SK-N-SH (cell line): Measurements from ENCODE around the gene KIF16B. TPM values are rescaled to one million over a fixed set of nuclear protein-coding genes. Genes with fewer than 3 reads are reported as not detected.

Experiments used
- CTCF ChIA-PET: fragments of 300-600, 350-600 bp; formaldehyde crosslinking; extraction: SDS; loops from one replicate; lab custom pipeline; 2021; lab: Yijun Ruan, JAX
- POLR2A ChIA-PET: fragments of 350-600 bp; sonication (Branson Sonifier 250); formaldehyde crosslinking; extraction: SDS; loops from one replicate; lab custom pipeline; 2020; ENCODE audit warnings: antibody characterized with exemption, inconsistent platforms; lab: Yijun Ruan, JAX
- DNase-seq: peaks from one replicate; pipeline ENCODE4 v3.0.0; 2012
- H2AFZ ChIP-seq: fragments of 200-600 bp; sonication (generic); 2 replicates; pipeline ENCODE4 v1.8.1; 2016; ENCODE audit warnings: antibody characterized with exemption, mild to moderate bottlenecking, low read depth
- H3F3A ChIP-seq: fragments of 200-600 bp; sonication (generic); replicated peaks from 2 replicates; pipeline ENCODE3; 2016; ENCODE audit warnings: antibody characterized with exemption, mild to moderate bottlenecking; ENCODE audit not compliant: insufficient read depth
- H3K27ac ChIP-seq, 2 experiments: fragments of 200-500 bp in 1 of 2; fragments of 200-600 bp in 1 of 2; sonication (Bioruptor generic) in 1 of 2; sonication (generic), shearing (Covaris generic) in 1 of 2; 2 replicates each; pipeline versions ENCODE4 v1.5.1 to v1.6.1; 2014 to 2016; ENCODE audit warnings: low read depth in 2 of 2, inconsistent platforms in 1 of 2, low read length in 1 of 2, mild to moderate bottlenecking in 1 of 2, mixed read lengths in 1 of 2
- H3K27me3 ChIP-seq: fragments of 200-600 bp; sonication (generic), shearing (Covaris generic); 2 replicates; pipeline ENCODE4 v1.6.1; 2016; ENCODE audit warnings: mixed run types; ENCODE audit not compliant: insufficient read depth
- H3K36me3 ChIP-seq, 2 experiments: fragments of 200-500 bp in 1 of 2; fragments of 200-600 bp in 1 of 2; sonication (Bioruptor generic) in 1 of 2; sonication (generic) in 1 of 2; replicated peaks in 1 of 2; 2 replicates each; pipeline versions ENCODE3 to v1.5.1; 2014 to 2016; ENCODE audit warnings: low read length in 1 of 2, mild to moderate bottlenecking in 1 of 2; ENCODE audit not compliant: insufficient read depth in 2 of 2, control insufficient read depth in 1 of 2
- H3K4me1 ChIP-seq, 2 experiments: fragments of 200-500 bp in 1 of 2; fragments of 200-600 bp in 1 of 2; sonication (Bioruptor generic) in 1 of 2; sonication (generic), shearing (Covaris generic) in 1 of 2; 2 replicates each; pipeline versions ENCODE4 v1.5.1 to v1.6.1; 2014 to 2016; ENCODE audit warnings: low read depth in 1 of 2, low read length in 1 of 2, mixed run types in 1 of 2; ENCODE audit not compliant: insufficient read depth in 2 of 2, control insufficient read depth in 1 of 2
- H3K4me2 ChIP-seq: fragments of 200-600 bp; sonication (generic), shearing (Covaris generic); 2 replicates; pipeline ENCODE4 v1.6.1; 2017; ENCODE audit warnings: mixed run types
- H3K4me3 ChIP-seq, 2 experiments: fragments of 200-500 bp in 1 of 2; fragments of 200-600 bp in 1 of 2; sonication (Bioruptor generic) in 1 of 2; sonication (generic), shearing (Covaris generic) in 1 of 2; 2 replicates each; pipeline versions ENCODE4 v1.5.1 to v1.8.1; 2014 to 2016; ENCODE audit warnings: low read depth in 2 of 2, inconsistent platforms in 1 of 2, low read length in 1 of 2, mild to moderate bottlenecking in 1 of 2, mixed read lengths in 1 of 2, moderate library complexity in 1 of 2
- H3K79me2 ChIP-seq: fragments of 200-600 bp; sonication (generic); 2 replicates; pipeline ENCODE4 v1.8.1; 2017; ENCODE audit warnings: mild to moderate bottlenecking; ENCODE audit not compliant: insufficient read depth
- H3K9ac ChIP-seq: fragments of 200-600 bp; sonication (generic); 2 replicates; pipeline ENCODE4 v1.6.1; 2017; ENCODE audit warnings: mixed run types
- H3K9me2 ChIP-seq: fragments of 200-600 bp; sonication (generic); 2 replicates; pipeline ENCODE4 v1.6.1; 2017; ENCODE audit warnings: mixed run types
- H3K9me3 ChIP-seq: fragments of 200-600 bp; sonication (generic); 2 replicates; pipeline ENCODE4 v1.6.1; 2017; ENCODE audit warnings: mixed run types, mild to moderate bottlenecking, moderate library complexity
- H4K20me1 ChIP-seq: fragments of 200-600 bp; sonication (generic); 2 replicates; pipeline ENCODE4 v1.6.1; 2017; ENCODE audit warnings: mild to moderate bottlenecking, mixed run types; ENCODE audit not compliant: insufficient read depth
- CHD2 ChIP-seq: fragments of 150-350 bp; IDR thresholded peaks from 2 replicates; pipeline ENCODE4 v1.6.1; 2018; ENCODE audit warnings: low read length; ENCODE audit not compliant: partially characterized antibody
- EP300 ChIP-seq, 2 experiments: IDR thresholded peaks; 2 replicates each; pipeline versions ENCODE4 v1.4.0 to v1.6.1; 2012; ENCODE audit warnings: borderline replicate concordance in 1 of 2, low read depth in 1 of 2, low read length in 1 of 2
- EZH2phosphoT487 ChIP-seq: fragments of 200-600 bp; sonication (generic); IDR thresholded peaks from 2 replicates; pipeline ENCODE4 v1.6.1; 2017; ENCODE audit warnings: low read depth, mixed run types, mild to moderate bottlenecking, antibody characterized with exemption, moderate library complexity, borderline replicate concordance
- FOXJ3 ChIP-seq: sonication (generic); formaldehyde crosslinking; IDR thresholded peaks from 2 replicates; pipeline ENCODE4 v1.5.1; 2020; ENCODE audit warnings: mild to moderate bottlenecking, missing genetic modification reagents
- MXI1 ChIP-seq: IDR thresholded peaks from 2 replicates; pipeline ENCODE4 v1.6.1; 2012; ENCODE audit warnings: mild to moderate bottlenecking, low read depth, low read length, improper control_type of control experiment
- PBX3 ChIP-seq: IDR thresholded peaks from 2 replicates; pipeline ENCODE4; 2012
- RCOR1 ChIP-seq: fragments of 150-350 bp; IDR thresholded peaks from 2 replicates; pipeline ENCODE4 v1.6.1; 2017; ENCODE audit warnings: antibody characterized with exemption, low read length
- TAF1 ChIP-seq: IDR thresholded peaks from 2 replicates; pipeline ENCODE4 v1.6.1; 2012; ENCODE audit warnings: low read depth, mild to moderate bottlenecking, low read length, moderate library complexity, borderline replicate concordance
- WGBS: methylation state at CpG from one replicate; pipeline ENCODE4 v1.1.6; 2017; ENCODE audit warnings: low lambda C conversion rate; 5-methylcytosine and 5-hydroxymethylcytosine counted together
- polyA plus RNA-seq, 3 experiments: library from polyadenylated mRNA; depleted of rRNA; stranded (reverse); fragments of >200 nt; gene quantifications; 2 replicates each; pipeline ENCODE4 v1.2.3, GENCODE V29; 2012
- TF ChIP-seq, protein P1 (sequence below): IDR thresholded peaks from 2 replicates; pipeline ENCODE4 v1.6.1; 2012; ENCODE audit warnings: mild to moderate bottlenecking, low read depth, low read length, moderate library complexity
- TF ChIP-seq, protein P2 (sequence below): IDR thresholded peaks from 2 replicates; pipeline ENCODE4 v1.4.0; 2012; ENCODE audit warnings: low read depth, borderline replicate concordance
- TF ChIP-seq, protein P3 (sequence below): IDR thresholded peaks from 2 replicates; pipeline ENCODE4 v1.4.0; 2012; ENCODE audit warnings: low read depth, borderline replicate concordance

KIF16B gene
- polyA plus RNA-seq, 1 of the 3 experiments (the other 2 are of a cell fraction), result 3.3 TPM

- TF ChIP-seq, protein P1, sequence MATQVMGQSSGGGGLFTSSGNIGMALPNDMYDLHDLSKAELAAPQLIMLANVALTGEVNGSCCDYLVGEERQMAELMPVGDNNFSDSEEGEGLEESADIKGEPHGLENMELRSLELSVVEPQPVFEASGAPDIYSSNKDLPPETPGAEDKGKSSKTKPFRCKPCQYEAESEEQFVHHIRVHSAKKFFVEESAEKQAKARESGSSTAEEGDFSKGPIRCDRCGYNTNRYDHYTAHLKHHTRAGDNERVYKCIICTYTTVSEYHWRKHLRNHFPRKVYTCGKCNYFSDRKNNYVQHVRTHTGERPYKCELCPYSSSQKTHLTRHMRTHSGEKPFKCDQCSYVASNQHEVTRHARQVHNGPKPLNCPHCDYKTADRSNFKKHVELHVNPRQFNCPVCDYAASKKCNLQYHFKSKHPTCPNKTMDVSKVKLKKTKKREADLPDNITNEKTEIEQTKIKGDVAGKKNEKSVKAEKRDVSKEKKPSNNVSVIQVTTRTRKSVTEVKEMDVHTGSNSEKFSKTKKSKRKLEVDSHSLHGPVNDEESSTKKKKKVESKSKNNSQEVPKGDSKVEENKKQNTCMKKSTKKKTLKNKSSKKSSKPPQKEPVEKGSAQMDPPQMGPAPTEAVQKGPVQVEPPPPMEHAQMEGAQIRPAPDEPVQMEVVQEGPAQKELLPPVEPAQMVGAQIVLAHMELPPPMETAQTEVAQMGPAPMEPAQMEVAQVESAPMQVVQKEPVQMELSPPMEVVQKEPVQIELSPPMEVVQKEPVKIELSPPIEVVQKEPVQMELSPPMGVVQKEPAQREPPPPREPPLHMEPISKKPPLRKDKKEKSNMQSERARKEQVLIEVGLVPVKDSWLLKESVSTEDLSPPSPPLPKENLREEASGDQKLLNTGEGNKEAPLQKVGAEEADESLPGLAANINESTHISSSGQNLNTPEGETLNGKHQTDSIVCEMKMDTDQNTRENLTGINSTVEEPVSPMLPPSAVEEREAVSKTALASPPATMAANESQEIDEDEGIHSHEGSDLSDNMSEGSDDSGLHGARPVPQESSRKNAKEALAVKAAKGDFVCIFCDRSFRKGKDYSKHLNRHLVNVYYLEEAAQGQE, result no peak
- no peak for TF ChIP-seq TAF1
- TF ChIP-seq CHD2, result no peak
- TF ChIP-seq, protein P2, sequence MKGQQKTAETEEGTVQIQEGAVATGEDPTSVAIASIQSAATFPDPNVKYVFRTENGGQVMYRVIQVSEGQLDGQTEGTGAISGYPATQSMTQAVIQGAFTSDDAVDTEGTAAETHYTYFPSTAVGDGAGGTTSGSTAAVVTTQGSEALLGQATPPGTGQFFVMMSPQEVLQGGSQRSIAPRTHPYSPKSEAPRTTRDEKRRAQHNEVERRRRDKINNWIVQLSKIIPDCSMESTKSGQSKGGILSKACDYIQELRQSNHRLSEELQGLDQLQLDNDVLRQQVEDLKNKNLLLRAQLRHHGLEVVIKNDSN, result no peak
- TF ChIP-seq RCOR1, result no peak
These were observed 34.5 kb downstream of the KIF16B start (continued) for GRCh38 chr20:16538779-16539178.

DNA sequence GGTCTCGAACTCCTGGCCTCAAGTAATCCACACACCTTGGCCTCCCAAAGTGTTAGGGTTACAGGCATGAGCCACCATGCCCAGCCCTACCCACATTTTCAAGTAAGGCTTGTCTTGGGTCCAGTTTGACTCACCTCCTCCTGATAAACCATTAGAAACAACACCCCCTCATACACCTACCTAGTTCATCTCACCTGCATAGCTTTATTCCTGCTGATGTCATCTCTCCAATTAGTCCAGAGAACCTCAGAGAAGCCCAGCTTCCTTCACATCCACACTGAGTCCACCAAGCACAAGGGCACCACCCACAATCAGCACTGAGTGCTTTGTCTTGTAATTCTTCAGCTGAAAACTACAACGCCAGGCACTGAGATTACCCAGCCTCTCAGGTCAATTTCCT, 35.3 kb downstream of the KIF16B start:
- WGBS, result 98% methylated on average over 2 of the region's 2 CpGs
- no peak for DNase-seq
- POLR2A ChIA-PET, result no interaction called here

GRCh38 chr20:16537025-16537665, 36.1 kb downstream of the KIF16B start:
- ChIA-PET CTCF (no interaction called here), POLR2A (no interaction called here)
- no peak overlapping the region for H2AFZ ChIP-seq
- no peak overlapping the region for H3K4me3 ChIP-seq
- no peak for DNase-seq
- no peaks in the 10 kb centered on the region for H3K27me3 ChIP-seq
- H3K9ac ChIP-seq, result no peak overlapping the region
- no peaks in the 10 kb centered on the region for H3K9me2 ChIP-seq
- WGBS, result 84% methylated on average over 4 of the region's 4 CpGs
- H3K36me3 ChIP-seq, result no peaks in the 10 kb centered on the region
- H3F3A ChIP-seq, result no peaks in the 10 kb centered on the region
- H3K4me1 ChIP-seq, result no peaks in the 10 kb centered on the region
- H3K27ac ChIP-seq, result no peak overlapping the region
- H4K20me1 ChIP-seq, result no peaks in the 10 kb centered on the region
- no peaks in the 10 kb centered on the region for H3K79me2 ChIP-seq
- no peaks in the 10 kb centered on the region for H3K9me3 ChIP-seq
- no peak overlapping the region for H3K4me2 ChIP-seq
- TF ChIP-seq, protein P3, sequence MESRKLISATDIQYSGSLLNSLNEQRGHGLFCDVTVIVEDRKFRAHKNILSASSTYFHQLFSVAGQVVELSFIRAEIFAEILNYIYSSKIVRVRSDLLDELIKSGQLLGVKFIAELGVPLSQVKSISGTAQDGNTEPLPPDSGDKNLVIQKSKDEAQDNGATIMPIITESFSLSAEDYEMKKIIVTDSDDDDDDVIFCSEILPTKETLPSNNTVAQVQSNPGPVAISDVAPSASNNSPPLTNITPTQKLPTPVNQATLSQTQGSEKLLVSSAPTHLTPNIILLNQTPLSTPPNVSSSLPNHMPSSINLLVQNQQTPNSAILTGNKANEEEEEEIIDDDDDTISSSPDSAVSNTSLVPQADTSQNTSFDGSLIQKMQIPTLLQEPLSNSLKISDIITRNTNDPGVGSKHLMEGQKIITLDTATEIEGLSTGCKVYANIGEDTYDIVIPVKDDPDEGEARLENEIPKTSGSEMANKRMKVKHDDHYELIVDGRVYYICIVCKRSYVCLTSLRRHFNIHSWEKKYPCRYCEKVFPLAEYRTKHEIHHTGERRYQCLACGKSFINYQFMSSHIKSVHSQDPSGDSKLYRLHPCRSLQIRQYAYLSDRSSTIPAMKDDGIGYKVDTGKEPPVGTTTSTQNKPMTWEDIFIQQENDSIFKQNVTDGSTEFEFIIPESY, result no peak
- no peak for TF ChIP-seq FOXJ3
- no peak for TF ChIP-seq MXI1
- TF ChIP-seq EZH2phosphoT487, result no peak
- no peak for TF ChIP-seq EP300 (IDR thresholded peaks at IDR 0.05; ENCODE audit: borderline replicate concordance in 1 of 2, low read depth in 1 of 2, low read length in 1 of 2)
- no peak for TF ChIP-seq TAF1

More for the DNA sequence above, 35.3 kb downstream of the KIF16B start:
- no peaks in the 10 kb centered on the region for H3K36me3 ChIP-seq
- H3F3A ChIP-seq, result no peaks in the 10 kb centered on the region
- H4K20me1 ChIP-seq, result no peaks in the 10 kb centered on the region
- CTCF ChIA-PET, result no interaction called here
- H3K27me3 ChIP-seq, result no peaks in the 10 kb centered on the region
- no peaks in the 10 kb centered on the region for H3K4me1 ChIP-seq
- H3K27ac ChIP-seq, result no peak overlapping the region
- no peak overlapping the region for H3K4me3 ChIP-seq
- H2AFZ ChIP-seq, result no peak overlapping the region
- no peaks in the 10 kb centered on the region for H3K79me2 ChIP-seq
- no peak overlapping the region for H3K9ac ChIP-seq
- no peak overlapping the region for H3K4me2 ChIP-seq
- no peaks in the 10 kb centered on the region for H3K9me2 ChIP-seq
- no peak for TF ChIP-seq PBX3
- H3K9me3 ChIP-seq, result no peaks in the 10 kb centered on the region
